GM12872 (cell line): ENCODE results near the gene METTL22.

Experiments used
- CTCF ChIP-seq: IDR thresholded peaks from 3 replicates; pipeline ENCODE4 v1.5.1; 2011; ENCODE audit warnings: low read depth, mild to moderate bottlenecking, low read length, moderate library complexity; ENCODE audit not compliant: insufficient read depth

The METTL22 gene

GRCh38 chr16:8670014-8670560 is 48.6 kb downstream of the METTL22 start:
- TF ChIP-seq CTCF = no peak

- TF ChIP-seq CTCF = no peak
Observed at GRCh38 chr16:8673611-8674412, 52.3 kb downstream of the METTL22 start.

GRCh38 chr16:8674413-8675022 is 53.0 kb downstream of the METTL22 start, which contains the start of gene ABAT:
TSS of gene ABAT (plus strand) at chr16:8674617. CDS start at chr16:8735740, 61,123 bp downstream.
- TF ChIP-seq CTCF = no peak

GRCh38 chr16:8675183-8676159 is 54.0 kb downstream of the METTL22 start:
- TF ChIP-seq CTCF = no peak

- no peak for TF ChIP-seq CTCF
Observed at GRCh38 chr16:8676160-8676547, 54.7 kb downstream of the METTL22 start.

GRCh38 chr16:8676737-8677375 is 55.4 kb downstream of the METTL22 start:
- TF ChIP-seq CTCF = no peak
